OCI-LY7 (cell line): ENCODE results near the gene GPSM1. TPM values are rescaled to one million over a fixed set of nuclear protein-coding genes. Genes with fewer than 3 reads are reported as not detected.

ENCODE experiments used
- BruUV-seq: library from RNA; stranded (reverse); fragments of 400-500 nt; replicated peaks from 2 replicates; lab custom pipeline; 2021; lab: Mats Ljungman, UMichigan
- CTCF ChIA-PET: fragments of 300-600 bp; sonication (Branson Sonifier 250); formaldehyde crosslinking; loops from one replicate; lab custom pipeline; 2022; ENCODE audit warnings: antibody characterized with exemption; ENCODE audit not compliant: unreplicated experiment; lab: Charles Lee
- POLR2A ChIA-PET: fragments of 300-600 bp; sonication (Branson Sonifier 250); formaldehyde crosslinking; loops from one replicate; lab custom pipeline; 2022; ENCODE audit warnings: antibody characterized with exemption; lab: Charles Lee
- DNase-seq: peaks from one replicate; pipeline ENCODE4 v3.0.0-alpha.2; 2015; ENCODE audit warnings: low spot score
- H2AFZ ChIP-seq: fragments of 200-600 bp; sonication (generic), shearing (Covaris generic); 2 replicates; pipeline ENCODE4 v1.6.1; 2014; ENCODE audit warnings: mild to moderate bottlenecking, antibody characterized with exemption, low read length, moderate library complexity
- H3K27ac ChIP-seq: fragments of 200-600 bp; sonication (generic); 2 replicates; pipeline ENCODE4 v1.5.1; 2014; ENCODE audit warnings: mixed run types, low read depth, mild to moderate bottlenecking, moderate library complexity, low read length, inconsistent platforms; ENCODE audit not compliant: poor library complexity, severe bottlenecking
- H3K36me3 ChIP-seq: fragments of 200-600 bp; sonication (generic); 2 replicates; pipeline ENCODE4 v1.6.1; 2014; ENCODE audit warnings: mild to moderate bottlenecking, antibody characterized with exemption, low read length, moderate library complexity, mixed read lengths; ENCODE audit not compliant: insufficient read depth
- H3K4me1 ChIP-seq: fragments of 200-600 bp; sonication (generic); 2 replicates; pipeline ENCODE4 v1.5.1; 2014; ENCODE audit warnings: mild to moderate bottlenecking, low read length; ENCODE audit not compliant: insufficient read depth, poor library complexity, severe bottlenecking
- H3K4me2 ChIP-seq: fragments of 200-600 bp; sonication (generic); 2 replicates; pipeline ENCODE4 v1.6.1; 2014; ENCODE audit warnings: mild to moderate bottlenecking, low read length
- H3K4me3 ChIP-seq: fragments of 200-600 bp; sonication (generic); 2 replicates; pipeline ENCODE4 v1.5.1; 2014; ENCODE audit warnings: mild to moderate bottlenecking, low read depth, low read length; ENCODE audit not compliant: poor library complexity, severe bottlenecking
- H3K79me2 ChIP-seq: fragments of 200-600 bp; sonication (generic); 2 replicates; pipeline ENCODE4 v1.6.1; 2016; ENCODE audit warnings: low read depth, mild to moderate bottlenecking, low read length, moderate library complexity, mixed read lengths; ENCODE audit not compliant: insufficient read depth
- H3K9me2 ChIP-seq: fragments of 200-600 bp; sonication (generic); 2 replicates; pipeline ENCODE4 v1.6.1; 2016; ENCODE audit warnings: mild to moderate bottlenecking, low read length, mixed read lengths; ENCODE audit not compliant: insufficient read depth
- H3K9me3 ChIP-seq: fragments of 200-600 bp; sonication (generic); 2 replicates; pipeline ENCODE4 v1.6.1; 2014; ENCODE audit warnings: mild to moderate bottlenecking, mixed run types, low read length, mixed read lengths
- H4K20me1 ChIP-seq: fragments of 200-600 bp; sonication (generic); 2 replicates; pipeline ENCODE4 v1.6.1; 2014; ENCODE audit warnings: mild to moderate bottlenecking, antibody characterized with exemption, low read length, moderate library complexity, mixed read lengths; ENCODE audit not compliant: insufficient read depth
- EZH2phosphoT487 ChIP-seq: fragments of 200-600 bp; sonication (generic); IDR thresholded peaks from 2 replicates; pipeline ENCODE4 v1.6.1; 2018; ENCODE audit warnings: low read depth, borderline replicate concordance, mild to moderate bottlenecking, mixed run types, antibody characterized with exemption, low read length, moderate library complexity, mixed read lengths
- intact Hi-C: fragments of 100-400 bp; cut with micrococcal nuclease; formaldehyde crosslinking; loops from one replicate; pipeline ENCODE4 v1.10.0; 2022; ENCODE audit not compliant: unreplicated experiment
- total RNA-seq, 2 experiments: library from RNA; depleted of rRNA in 1 of 2; stranded (reverse); fragments of >200 nt in 1 of 2; shearing (Covaris generic) in 1 of 2; gene quantifications; 2 replicates each; pipeline ENCODE4 v1.2.3, GENCODE V29; 2014 to 2022
- TF ChIP-seq, protein P1 (sequence below): fragments of 200-600 bp; sonication (generic); conservative IDR thresholded peaks from 2 replicates; pipeline ENCODE4 v1.5.1; 2014; ENCODE audit warnings: mild to moderate bottlenecking, antibody characterized with exemption, low read length, moderate library complexity, mixed read lengths

The GPSM1 gene
- total RNA-seq, 2 experiments from 2014 or later, result not detected

GRCh38 chr9:136402067-136402466, 74.7 kb downstream of the GPSM1 start:
- TSS peak; percentile 59 for BruUV-seq
- no peaks in the 10 kb centered on the region for H3K9me2 ChIP-seq
- H3K36me3 ChIP-seq, result peaks cover 73% of the 10 kb centered on the region
- H3K4me2 ChIP-seq, result no peak overlapping the region
- peaks cover 10% of the 10 kb centered on the region; the same call in 1 of the 2 replicates for H4K20me1 ChIP-seq
- peaks cover 23% of the 10 kb centered on the region for H3K79me2 ChIP-seq
- H3K4me1 ChIP-seq, result peaks cover 26% of the 10 kb centered on the region
- no peak for DNase-seq
- TF ChIP-seq, protein P1, sequence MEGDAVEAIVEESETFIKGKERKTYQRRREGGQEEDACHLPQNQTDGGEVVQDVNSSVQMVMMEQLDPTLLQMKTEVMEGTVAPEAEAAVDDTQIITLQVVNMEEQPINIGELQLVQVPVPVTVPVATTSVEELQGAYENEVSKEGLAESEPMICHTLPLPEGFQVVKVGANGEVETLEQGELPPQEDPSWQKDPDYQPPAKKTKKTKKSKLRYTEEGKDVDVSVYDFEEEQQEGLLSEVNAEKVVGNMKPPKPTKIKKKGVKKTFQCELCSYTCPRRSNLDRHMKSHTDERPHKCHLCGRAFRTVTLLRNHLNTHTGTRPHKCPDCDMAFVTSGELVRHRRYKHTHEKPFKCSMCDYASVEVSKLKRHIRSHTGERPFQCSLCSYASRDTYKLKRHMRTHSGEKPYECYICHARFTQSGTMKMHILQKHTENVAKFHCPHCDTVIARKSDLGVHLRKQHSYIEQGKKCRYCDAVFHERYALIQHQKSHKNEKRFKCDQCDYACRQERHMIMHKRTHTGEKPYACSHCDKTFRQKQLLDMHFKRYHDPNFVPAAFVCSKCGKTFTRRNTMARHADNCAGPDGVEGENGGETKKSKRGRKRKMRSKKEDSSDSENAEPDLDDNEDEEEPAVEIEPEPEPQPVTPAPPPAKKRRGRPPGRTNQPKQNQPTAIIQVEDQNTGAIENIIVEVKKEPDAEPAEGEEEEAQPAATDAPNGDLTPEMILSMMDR, result no peak
- no peak for TF ChIP-seq EZH2phosphoT487
- ChIA-PET CTCF (no interaction called here), POLR2A (interaction anchor here (1.3 kb wide), 1 partner anchor 9 kb away, joined by 3 read pairs; no protein-coding TSS in a partner anchor)
- no peak overlapping the region for H3K4me3 ChIP-seq
- intact Hi-C loops, result no loop called here
- H2AFZ ChIP-seq, result no peak overlapping the region
- H3K9me3 ChIP-seq, result no peaks in the 10 kb centered on the region
- H3K27ac ChIP-seq, result no peak overlapping the region

- H3K4me1 ChIP-seq, result peaks cover 27% of the 10 kb centered on the region
- DNase-seq, result no peak
- H3K79me2 ChIP-seq, result peaks cover 23% of the 10 kb centered on the region
Observed at GRCh38 chr9:136403538-136403914, 76.2 kb downstream of the GPSM1 start.

More at GRCh38 chr9:136403538-136403914, 76.2 kb downstream of the GPSM1 start:
- no peak overlapping the region for H3K4me3 ChIP-seq
- H3K9me2 ChIP-seq, result no peaks in the 10 kb centered on the region
- intact Hi-C loops, result no loop called here
- H3K27ac ChIP-seq, result no peak overlapping the region
- ChIA-PET POLR2A (no interaction called here), CTCF (no interaction called here)
- peaks cover 73% of the 10 kb centered on the region for H3K36me3 ChIP-seq
- no peak overlapping the region for H3K4me2 ChIP-seq
- H4K20me1 ChIP-seq, result peaks cover 10% of the 10 kb centered on the region; the same call in 1 of the 2 replicates
- H2AFZ ChIP-seq, result no peak overlapping the region
- no TSS peak for BruUV-seq
- H3K9me3 ChIP-seq, result no peaks in the 10 kb centered on the region
- TF ChIP-seq, protein P1, result no peak
- TF ChIP-seq EZH2phosphoT487, result no peak
